H9 (cell line): ENCODE measurements around the gene ZBTB20. TPM values are rescaled to one million over a fixed set of nuclear protein-coding genes. Genes with fewer than 3 reads are reported as not detected.

Experiments
- DNase-seq: peaks from one replicate; pipeline ENCODE4 v3.0.0-alpha.2; 2017
- H2AFZ ChIP-seq: one replicate; pipeline ENCODE4 v1.6.1; 2013; ENCODE audit warnings: mild to moderate bottlenecking, low read length, control low read depth, moderate library complexity
- H2AK5ac ChIP-seq: 2 replicates; pipeline ENCODE4 v1.6.1; 2013; ENCODE audit warnings: low read length, control low read depth, mixed read lengths; ENCODE audit not compliant: insufficient read length
- H2BK120ac ChIP-seq: one replicate; pipeline ENCODE4 v1.6.1; 2013; ENCODE audit warnings: low read depth, mild to moderate bottlenecking, low read length, control low read depth, inconsistent platforms; ENCODE audit not compliant: poor library complexity, severe bottlenecking
- H2BK12ac ChIP-seq: 2 replicates; pipeline ENCODE4 v1.6.1; 2013; ENCODE audit warnings: low read length, control low read depth, mixed read lengths, low read depth; ENCODE audit not compliant: insufficient read length
- H2BK15ac ChIP-seq: 2 replicates; pipeline ENCODE4 v1.6.1; 2013; ENCODE audit warnings: low read depth, low read length, control low read depth
- H2BK20ac ChIP-seq: one replicate; pipeline ENCODE4 v1.6.1; 2013; ENCODE audit warnings: low read depth, mild to moderate bottlenecking, low read length, control low read depth, inconsistent platforms; ENCODE audit not compliant: poor library complexity, severe bottlenecking
- H2BK5ac ChIP-seq: 2 replicates; pipeline ENCODE4 v1.6.1; 2013; ENCODE audit warnings: low read length, control low read depth, mixed read lengths; ENCODE audit not compliant: insufficient read length
- H3K14ac ChIP-seq: 2 replicates; pipeline ENCODE4 v1.6.1; 2013; ENCODE audit warnings: low read length, control low read depth; ENCODE audit not compliant: insufficient read depth
- H3K18ac ChIP-seq: 2 replicates; pipeline ENCODE4 v1.6.1; 2013; ENCODE audit warnings: low read depth, mild to moderate bottlenecking, mixed read lengths, low read length, control low read depth; ENCODE audit not compliant: insufficient read length
- H3K23ac ChIP-seq: 2 replicates; pipeline ENCODE4 v1.6.1; 2013; ENCODE audit warnings: low read length, control low read depth, mixed read lengths, low read depth; ENCODE audit not compliant: insufficient read length
- H3K23me2 ChIP-seq: 2 replicates; pipeline ENCODE4 v1.6.1; 2013; ENCODE audit warnings: low read depth, mild to moderate bottlenecking, mixed read lengths, low read length, control low read depth; ENCODE audit not compliant: insufficient read length, poor library complexity, severe bottlenecking
- H3K27ac ChIP-seq: 2 replicates; pipeline ENCODE4 v1.5.1; 2013; ENCODE audit warnings: low read length, control low read depth, mixed read lengths, low read depth; ENCODE audit not compliant: insufficient read length
- H3K27me3 ChIP-seq: 2 replicates; pipeline ENCODE4 v1.6.1; 2013; ENCODE audit warnings: low read length, control low read depth, inconsistent platforms; ENCODE audit not compliant: insufficient read depth
- H3K4ac ChIP-seq: 2 replicates; pipeline ENCODE4 v1.6.1; 2013; ENCODE audit warnings: low read depth, mild to moderate bottlenecking, control low read depth, inconsistent platforms, low read length, moderate library complexity
- H3K4me1 ChIP-seq: 2 replicates; pipeline ENCODE4 v1.6.1; 2013; ENCODE audit warnings: low read length, control low read depth, inconsistent platforms; ENCODE audit not compliant: insufficient read depth
- H3K4me2 ChIP-seq: 2 replicates; pipeline ENCODE4 v1.6.1; 2013; ENCODE audit warnings: low read length, control low read depth, mixed read lengths; ENCODE audit not compliant: insufficient read length, insufficient read depth
- H3K56ac ChIP-seq: 2 replicates; pipeline ENCODE4 v1.6.1; 2013; ENCODE audit warnings: low read depth, mild to moderate bottlenecking, mixed read lengths, low read length, control low read depth; ENCODE audit not compliant: insufficient read length
- H3K79me1 ChIP-seq: 2 replicates; pipeline ENCODE4 v1.6.1; 2013; ENCODE audit warnings: low read depth, mild to moderate bottlenecking, moderate library complexity, low read length, control low read depth, inconsistent platforms; ENCODE audit not compliant: insufficient read depth, poor library complexity, severe bottlenecking
- H3K79me2 ChIP-seq: 2 replicates; pipeline ENCODE4 v1.6.1; 2013; ENCODE audit warnings: low read length, control low read depth, inconsistent platforms; ENCODE audit not compliant: insufficient read depth
- H3K9ac ChIP-seq: 2 replicates; pipeline ENCODE4 v1.6.1; 2013; ENCODE audit warnings: low read length, control low read depth, mixed read lengths; ENCODE audit not compliant: insufficient read length; ENCODE audit errors: extremely low read depth
- H3K9me3 ChIP-seq: one replicate; pipeline ENCODE4 v1.6.1; 2013; ENCODE audit warnings: low read depth, low read length, inconsistent platforms; ENCODE audit not compliant: control insufficient read depth
- H3T11ph ChIP-seq: one replicate; pipeline ENCODE4 v1.6.1; 2013; ENCODE audit warnings: mild to moderate bottlenecking, low read length, control low read depth, inconsistent platforms
- H4K20me1 ChIP-seq: one replicate; pipeline ENCODE4 v1.6.1; 2013; ENCODE audit not compliant: control insufficient read depth, insufficient read length, insufficient read depth
- H4K5ac ChIP-seq: 2 replicates; pipeline ENCODE4 v1.6.1; 2013; ENCODE audit warnings: low read depth, mild to moderate bottlenecking, mixed read lengths, low read length, control low read depth; ENCODE audit not compliant: insufficient read length
- H4K8ac ChIP-seq: replicated peaks from 2 replicates; pipeline ENCODE4 v1.6.1; 2013; ENCODE audit warnings: low read length, control low read depth, mixed read lengths, low read depth; ENCODE audit not compliant: insufficient read length
- H4K91ac ChIP-seq: 2 replicates; pipeline ENCODE4 v1.6.1; 2013; ENCODE audit warnings: low read depth, mild to moderate bottlenecking, moderate library complexity, mixed read lengths, low read length, control low read depth; ENCODE audit not compliant: insufficient read length
- H3K27ac Mint-ChIP-seq, 3 experiments: 2 replicates in 2 of 3; 3 replicates in 1 of 3; pipeline ENCODE4 v1.8.0; 2020 to 2021; ENCODE audit warnings: mixed read lengths in 3 of 3, mild to moderate bottlenecking in 1 of 3, moderate library complexity in 1 of 3
- H3K27me3 Mint-ChIP-seq: 2 replicates; pipeline ENCODE4 v1.8.0; 2021; ENCODE audit warnings: low read depth, mild to moderate bottlenecking, moderate library complexity, mixed read lengths
- H3K36me3 Mint-ChIP-seq, 3 experiments: 2 replicates in 2 of 3; 3 replicates in 1 of 3; pipeline ENCODE4 v1.8.0; 2020 to 2021; ENCODE audit warnings: low read depth in 3 of 3, mixed read lengths in 3 of 3; ENCODE audit not compliant: insufficient read depth in 1 of 3
- H3K4me1 Mint-ChIP-seq, 2 experiments: 2 replicates each; pipeline ENCODE4 v1.8.0; 2020; ENCODE audit warnings: mixed read lengths in 2 of 2
- H3K4me3 Mint-ChIP-seq, 2 experiments: 2 replicates in 1 of 2; 3 replicates in 1 of 2; pipeline ENCODE4 v1.8.0; 2020 to 2021; ENCODE audit warnings: mild to moderate bottlenecking in 2 of 2, mixed read lengths in 2 of 2, moderate library complexity in 1 of 2
- H3K9me3 Mint-ChIP-seq, 2 experiments: 2 replicates in 1 of 2; 3 replicates in 1 of 2; pipeline ENCODE4 v1.8.0; 2020; ENCODE audit warnings: mild to moderate bottlenecking in 2 of 2, mixed read lengths in 2 of 2, moderate library complexity in 1 of 2
- WGBS: extraction: QIAGEN DNeasy Blood & Tissue Kit; methylation state at CpG from one replicate; pipeline ENCODE4 v1.1.7; 2013; ENCODE audit warnings: missing lambda C conversion rate, low lambda C conversion rate, mixed read lengths; ENCODE audit not compliant: insufficient read length; ENCODE audit errors: extremely low coverage; 5-methylcytosine and 5-hydroxymethylcytosine counted together
- total RNA-seq: library from RNA; stranded (reverse); gene quantifications from 2 replicates; pipeline ENCODE4 v1.2.1, GENCODE V29; 2021
- TF ChIP-seq, protein P1 (sequence below): fragments of 200-600 bp; sonication (generic); conservative IDR thresholded peaks from 3 replicates; pipeline ENCODE4 v1.8.0; 2021; ENCODE audit warnings: antibody characterized with exemption, mild to moderate bottlenecking

Gene ZBTB20
- total RNA-seq, 1 experiment from 2014 or later, result 0.70 TPM

DNA sequence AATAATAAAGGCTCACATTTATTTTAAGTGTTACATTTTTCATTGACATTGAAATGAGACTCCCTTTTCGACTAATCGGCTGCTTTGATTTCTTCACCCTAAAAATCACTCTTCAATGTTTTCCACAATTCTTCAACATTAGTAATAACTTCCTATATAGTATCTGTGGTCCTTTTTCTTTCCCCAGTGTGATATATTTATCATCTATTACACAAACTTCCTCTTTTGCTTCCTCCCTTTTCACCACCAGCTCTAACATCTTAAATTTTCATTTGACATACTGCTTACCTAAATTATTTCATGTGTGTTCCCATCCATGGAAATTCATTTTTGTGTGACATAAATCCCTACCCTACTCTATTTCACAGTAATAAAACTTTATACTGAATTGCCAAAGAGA is 608.9 kb downstream of the ZBTB20 start:
- Histone ChIP-seq H4K20me1 (no peaks in the 10 kb centered on the region), H4K91ac (no peak overlapping the region), H3K4ac (no peak overlapping the region), H4K5ac (no peak overlapping the region), H3K79me2 (no peaks in the 10 kb centered on the region), H2AFZ (no peak overlapping the region), H3K23ac (no peak overlapping the region), H2BK120ac (no peak overlapping the region), H2BK15ac (no peak overlapping the region), H3K79me1 (no peaks in the 10 kb centered on the region), H3K14ac (no peak overlapping the region), H3K4me1 (no peaks in the 10 kb centered on the region; the same call in 1 of the 2 replicates), H3K9ac (no peak overlapping the region), H3K18ac (no peak overlapping the region), H2BK20ac (no peak overlapping the region), H2AK5ac (no peak overlapping the region), H2BK5ac (no peak overlapping the region), H3K27me3 (no peaks in the 10 kb centered on the region), H3K23me2 (no peaks in the 10 kb centered on the region), H3K9me3 (no peaks in the 10 kb centered on the region), H3K27ac (no peak overlapping the region), H3K4me2 (no peak overlapping the region), H3K56ac (no peak overlapping the region), H3T11ph (no peak overlapping the region), H2BK12ac (no peak overlapping the region), H4K8ac (no peak overlapping the region)
- Mint-ChIP-seq H3K4me1 (peaks cover 26 to 27% of the 10 kb centered on the region in 2 experiments), H3K4me3 (no peak overlapping the region), H3K36me3 (peaks cover 0 to 3% (median 0%) of the 10 kb centered on the region in 3 experiments; a peak in 2 of 7 replicates), H3K27me3 (no peaks in the 10 kb centered on the region), H3K27ac (no peak overlapping the region), H3K9me3 (peaks cover 3 to 4% of the 10 kb centered on the region in 2 experiments; a peak in 3 of 5 replicates)
- TF ChIP-seq, protein P1, sequence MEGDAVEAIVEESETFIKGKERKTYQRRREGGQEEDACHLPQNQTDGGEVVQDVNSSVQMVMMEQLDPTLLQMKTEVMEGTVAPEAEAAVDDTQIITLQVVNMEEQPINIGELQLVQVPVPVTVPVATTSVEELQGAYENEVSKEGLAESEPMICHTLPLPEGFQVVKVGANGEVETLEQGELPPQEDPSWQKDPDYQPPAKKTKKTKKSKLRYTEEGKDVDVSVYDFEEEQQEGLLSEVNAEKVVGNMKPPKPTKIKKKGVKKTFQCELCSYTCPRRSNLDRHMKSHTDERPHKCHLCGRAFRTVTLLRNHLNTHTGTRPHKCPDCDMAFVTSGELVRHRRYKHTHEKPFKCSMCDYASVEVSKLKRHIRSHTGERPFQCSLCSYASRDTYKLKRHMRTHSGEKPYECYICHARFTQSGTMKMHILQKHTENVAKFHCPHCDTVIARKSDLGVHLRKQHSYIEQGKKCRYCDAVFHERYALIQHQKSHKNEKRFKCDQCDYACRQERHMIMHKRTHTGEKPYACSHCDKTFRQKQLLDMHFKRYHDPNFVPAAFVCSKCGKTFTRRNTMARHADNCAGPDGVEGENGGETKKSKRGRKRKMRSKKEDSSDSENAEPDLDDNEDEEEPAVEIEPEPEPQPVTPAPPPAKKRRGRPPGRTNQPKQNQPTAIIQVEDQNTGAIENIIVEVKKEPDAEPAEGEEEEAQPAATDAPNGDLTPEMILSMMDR, result no peak
- no peak for DNase-seq
- WGBS, result no CpG with 5 or more reads among the region's 2 CpGs
